Lower lobe of right lung (tissue), 2 donors: ENCODE measurements around the gene EVI5. TPM values are rescaled to one million over a fixed set of nuclear protein-coding genes. Genes with fewer than 3 reads are reported as not detected.

ENCODE experiments used
- ATAC-seq, 2 donors: fragments of 200-7000 bp; cut with Tn5 transposase; one replicate each; pipeline ENCODE4 v1.9.1; 2020 to 2022; ENCODE audit warnings: mild to moderate bottlenecking in 2 of 2, moderate library complexity in 2 of 2
- DNase-seq: peaks from one replicate; pipeline ENCODE4 v3.0.0-alpha.2; 2020
- H3K27ac ChIP-seq: fragments of 200-600 bp; one replicate; pipeline ENCODE4 v1.8.0; 2022
- H3K27me3 ChIP-seq: fragments of 200-600 bp; one replicate; pipeline ENCODE4 v1.8.0; 2022; ENCODE audit warnings: low read depth
- H3K36me3 ChIP-seq: fragments of 200-600 bp; one replicate; pipeline ENCODE4 v1.8.0; 2022; ENCODE audit warnings: mild to moderate bottlenecking
- H3K4me1 ChIP-seq: fragments of 200-600 bp; one replicate; pipeline ENCODE4 v1.8.0; 2022
- H3K4me3 ChIP-seq: fragments of 200-600 bp; one replicate; pipeline ENCODE4 v1.8.0; 2022; ENCODE audit warnings: mild to moderate bottlenecking
- H3K9me3 ChIP-seq: fragments of 200-600 bp; one replicate; pipeline ENCODE4 v1.8.0; 2022
- intact Hi-C: fragments of 100-400 bp; cut with DNase I; formaldehyde crosslinking; loops from one replicate; pipeline ENCODE4 v1.11.0; 2022
- total RNA-seq: library from RNA; stranded (reverse); fragmentation: NEBNext Ultra II Directional; extraction: Animal tissue kit (Norgen Biotek cat#: 25700); gene quantifications from one replicate; pipeline ENCODE4 v1.2.1, GENCODE V29; 2021
- TF ChIP-seq, protein P1 (sequence below): fragments of 200-600 bp; IDR thresholded peaks from one replicate; pipeline ENCODE4 v1.8.0; 2022; ENCODE audit warnings: antibody characterized with exemption, mild to moderate bottlenecking
- donor health status: DM: no; HTN: yes; CAD: no; lungs with severe emphysema.

Gene EVI5
- total RNA-seq, 1 donor from 2014 or later = 48.5 TPM

DNA sequence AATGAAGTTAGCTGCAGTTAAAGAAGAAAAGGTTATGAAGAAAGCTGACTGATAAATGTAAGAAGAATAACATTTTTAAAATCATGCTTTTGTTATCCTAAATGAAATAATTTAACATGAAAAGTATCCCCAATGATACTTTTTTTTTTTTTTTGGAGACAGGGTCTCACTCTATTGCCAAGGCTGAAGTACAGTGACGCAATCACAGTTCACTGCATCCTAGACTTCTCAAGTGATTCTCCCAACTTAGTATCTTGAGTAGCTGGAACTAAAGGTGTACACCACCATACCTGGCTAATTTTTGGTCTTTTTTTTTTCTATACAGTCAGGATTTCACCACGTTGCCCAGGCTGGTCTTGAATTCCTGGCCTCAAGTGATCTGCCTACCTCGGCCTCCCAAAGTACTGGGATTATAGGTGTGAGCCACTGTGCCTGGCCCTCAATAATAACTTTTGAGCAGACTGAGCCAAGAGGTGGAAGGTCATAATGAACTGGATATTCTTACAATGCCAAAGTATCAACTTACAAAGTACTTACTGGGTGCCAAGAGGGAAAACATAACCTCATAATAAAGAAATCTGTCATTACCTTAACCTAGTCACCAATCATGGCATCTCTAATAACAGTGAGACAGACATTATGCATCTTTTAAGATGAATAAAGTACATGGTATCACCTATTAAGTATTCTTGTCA, 94.5 kb downstream of the EVI5 start:
- no peaks in the 10 kb centered on the region for H3K4me1 ChIP-seq
- no peak overlapping the region for H3K27ac ChIP-seq
- intact Hi-C loops = no loop called here
- TF ChIP-seq, protein P1, sequence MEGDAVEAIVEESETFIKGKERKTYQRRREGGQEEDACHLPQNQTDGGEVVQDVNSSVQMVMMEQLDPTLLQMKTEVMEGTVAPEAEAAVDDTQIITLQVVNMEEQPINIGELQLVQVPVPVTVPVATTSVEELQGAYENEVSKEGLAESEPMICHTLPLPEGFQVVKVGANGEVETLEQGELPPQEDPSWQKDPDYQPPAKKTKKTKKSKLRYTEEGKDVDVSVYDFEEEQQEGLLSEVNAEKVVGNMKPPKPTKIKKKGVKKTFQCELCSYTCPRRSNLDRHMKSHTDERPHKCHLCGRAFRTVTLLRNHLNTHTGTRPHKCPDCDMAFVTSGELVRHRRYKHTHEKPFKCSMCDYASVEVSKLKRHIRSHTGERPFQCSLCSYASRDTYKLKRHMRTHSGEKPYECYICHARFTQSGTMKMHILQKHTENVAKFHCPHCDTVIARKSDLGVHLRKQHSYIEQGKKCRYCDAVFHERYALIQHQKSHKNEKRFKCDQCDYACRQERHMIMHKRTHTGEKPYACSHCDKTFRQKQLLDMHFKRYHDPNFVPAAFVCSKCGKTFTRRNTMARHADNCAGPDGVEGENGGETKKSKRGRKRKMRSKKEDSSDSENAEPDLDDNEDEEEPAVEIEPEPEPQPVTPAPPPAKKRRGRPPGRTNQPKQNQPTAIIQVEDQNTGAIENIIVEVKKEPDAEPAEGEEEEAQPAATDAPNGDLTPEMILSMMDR = no peak
- H3K36me3 ChIP-seq = peaks cover 56% of the 10 kb centered on the region
- H3K27me3 ChIP-seq = no peaks in the 10 kb centered on the region
- no peak overlapping the region for H3K4me3 ChIP-seq
- no peaks in the 10 kb centered on the region for H3K9me3 ChIP-seq
- no peak for DNase-seq
- ATAC-seq = no peak

DNA sequence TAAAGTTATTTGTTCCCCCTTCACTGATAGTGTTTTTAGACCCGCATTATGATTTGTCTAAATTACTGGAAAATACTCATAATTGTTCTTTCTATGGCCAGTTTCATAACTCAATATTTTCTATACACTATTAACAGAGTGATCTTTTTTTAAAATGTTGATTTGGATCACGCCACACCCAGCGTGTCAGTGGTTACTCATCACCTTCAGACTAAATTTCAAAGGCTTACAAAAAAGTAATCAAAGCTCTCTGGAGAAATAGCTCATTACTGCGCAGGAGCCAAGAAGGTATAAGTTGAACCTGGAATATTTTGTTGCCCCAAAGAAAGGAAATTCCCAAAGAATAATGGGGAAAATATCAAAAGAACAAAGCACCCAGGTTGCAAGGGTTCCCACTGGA, 104.9 kb downstream of the EVI5 start:
- Histone ChIP-seq H3K4me3 (no peak overlapping the region), H3K9me3 (no peaks in the 10 kb centered on the region), H3K36me3 (peaks cover 38% of the 10 kb centered on the region), H3K27me3 (no peaks in the 10 kb centered on the region), H3K27ac (no peak overlapping the region), H3K4me1 (no peaks in the 10 kb centered on the region)
- TF ChIP-seq, protein P1 = no peak
- ATAC-seq = no peak
- DNase-seq = no peak
- intact Hi-C loops = no loop called here

DNA sequence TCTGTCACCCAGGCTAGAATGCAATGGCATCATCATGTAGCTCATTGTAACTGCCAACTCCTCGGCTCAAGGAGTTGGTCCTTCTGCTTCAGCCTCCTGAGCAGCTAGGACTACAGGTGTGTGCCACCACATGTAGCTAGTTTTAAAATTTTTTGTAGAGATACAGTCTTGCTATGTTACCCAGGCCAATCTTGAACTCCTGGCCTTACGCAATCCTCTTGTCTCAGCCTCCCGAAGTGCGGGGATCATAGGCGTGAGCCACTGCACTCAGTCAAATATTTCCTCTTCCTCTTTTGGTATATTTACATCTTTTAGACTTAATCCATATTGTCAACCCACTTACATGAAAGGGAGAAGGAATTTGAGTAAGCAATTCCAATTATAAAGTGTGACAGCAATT, 121.1 kb downstream of the EVI5 start:
- no peaks in the 10 kb centered on the region for H3K27me3 ChIP-seq
- no peak for ATAC-seq
- no peak for DNase-seq
- H3K36me3 ChIP-seq = peaks cover 20% of the 10 kb centered on the region
- no peaks in the 10 kb centered on the region for H3K4me1 ChIP-seq
- H3K27ac ChIP-seq = no peak overlapping the region
- no peak overlapping the region for H3K4me3 ChIP-seq
- intact Hi-C loops = no loop called here
- no peaks in the 10 kb centered on the region for H3K9me3 ChIP-seq
- TF ChIP-seq, protein P1 = no peak

DNA sequence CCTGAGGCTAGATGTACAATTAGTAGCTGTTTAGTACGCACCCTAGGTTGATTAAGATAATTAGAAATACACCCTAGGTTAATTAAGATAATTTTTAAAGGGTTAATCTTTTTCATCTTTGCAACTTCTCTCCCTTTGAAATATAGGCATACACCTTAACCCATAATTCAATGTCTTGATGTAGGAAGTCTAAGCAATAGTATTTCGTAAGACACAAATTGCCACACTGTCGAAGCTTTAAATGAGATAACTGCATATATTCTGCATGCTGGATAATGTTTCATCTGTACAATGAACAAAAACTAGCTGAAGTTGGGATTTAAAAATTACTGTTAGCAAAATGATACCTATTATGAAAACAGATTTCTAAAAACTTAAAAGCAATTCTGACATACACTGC, 122.9 kb downstream of the EVI5 start:
- no peak overlapping the region for H3K27ac ChIP-seq
- no peaks in the 10 kb centered on the region for H3K4me1 ChIP-seq
- H3K36me3 ChIP-seq = peaks cover 20% of the 10 kb centered on the region
- intact Hi-C loops = no loop called here
- DNase-seq (no peak), ATAC-seq (no peak)
- no peaks in the 10 kb centered on the region for H3K27me3 ChIP-seq
- H3K4me3 ChIP-seq = no peak overlapping the region
- H3K9me3 ChIP-seq = no peaks in the 10 kb centered on the region
- TF ChIP-seq, protein P1 = no peak

DNA sequence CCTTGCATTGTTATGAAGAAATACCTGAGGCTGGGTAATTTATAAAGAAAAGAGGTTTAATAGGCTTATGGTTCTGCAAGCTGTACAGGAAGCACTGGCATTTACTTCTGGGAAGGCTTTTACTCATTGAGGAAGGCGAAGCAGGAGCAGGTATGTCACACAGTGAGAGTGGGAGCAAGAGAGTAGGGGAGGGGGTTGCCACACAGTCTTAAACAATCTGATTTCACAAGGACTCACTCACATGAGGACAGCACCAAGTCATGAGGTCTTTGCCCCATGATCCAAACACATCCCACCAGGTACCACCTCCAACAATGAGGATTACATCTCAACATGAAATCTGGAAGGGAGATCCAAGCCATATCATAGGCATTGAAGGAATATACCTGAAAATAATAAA, 127.2 kb downstream of the EVI5 start:
- H3K9me3 ChIP-seq = peaks cover 21% of the 10 kb centered on the region
- H3K4me3 ChIP-seq = no peak overlapping the region
- TF ChIP-seq, protein P1 = no peak
- ATAC-seq (no peak), DNase-seq (no peak)
- H3K27ac ChIP-seq = no peak overlapping the region
- no peaks in the 10 kb centered on the region for H3K4me1 ChIP-seq
- intact Hi-C loops = no loop called here
- H3K36me3 ChIP-seq = peaks cover 15% of the 10 kb centered on the region
- H3K27me3 ChIP-seq = no peaks in the 10 kb centered on the region
